ENCODE data around the gene HSD17B1. TPM values are rescaled to one million over a fixed set of nuclear protein-coding genes. Genes with fewer than 3 reads are reported as not detected.

The HSD17B1 gene
- total and polyA plus RNA-seq, 2 of the 13 experiments (the other 11 are each of a cell fraction or from before 2014, with no cell fraction given) = 0.54 to 0.93 TPM

- TF ChIP-seq ZNF513 (CRISPR knock-in tag; conservative IDR thresholded peaks at IDR 0.05) = peak; percentile 95
- no peak for TF ChIP-seq TCF7 (IDR thresholded peaks at IDR 0.05; ENCODE audit: low read depth)
- peak; percentile 83; the same call in 1 of the 2 replicates for TF ChIP-seq ZNF749 (CRISPR knock-in tag; IDR thresholded peaks at IDR 0.05; ENCODE audit: borderline replicate concordance)
- peak; percentile 89 for TF ChIP-seq ATF1 (CRISPR knock-in tag; IDR thresholded peaks at IDR 0.05)
- peak; percentile 30; the same call in 1 of the 2 replicates for TF ChIP-seq ZNF460 (CRISPR knock-in tag; IDR thresholded peaks at IDR 0.05; ENCODE audit: borderline replicate concordance)
- no peak for TF ChIP-seq ZSCAN22 (CRISPR knock-in tag; IDR thresholded peaks at IDR 0.05)
- TF ChIP-seq ZNF20 (CRISPR knock-in tag; IDR thresholded peaks at IDR 0.05) = no peak
- TF ChIP-seq ZNF674 (CRISPR knock-in tag; IDR thresholded peaks at IDR 0.05; ENCODE audit: low read depth) = no peak
- peak; percentile 61 for TF ChIP-seq ZMYM4 (CRISPR knock-in tag; IDR thresholded peaks at IDR 0.05)
- TF ChIP-seq GABPA (IDR thresholded peaks at IDR 0.05; ENCODE audit: low read depth, low read length) = peak; percentile 83
- TF ChIP-seq GABPA (CRISPR knock-in tag; IDR thresholded peaks at IDR 0.05; ENCODE audit: low read depth) = peak; percentile 90
- peak; percentile 64; the same call in 1 of the 2 replicates for TF ChIP-seq JDP2 (CRISPR knock-in tag; IDR thresholded peaks at IDR 0.05; ENCODE audit: borderline replicate concordance)
- 0 out of 2 replicates have a peak, but pooled peaks have one; percentile 54 for TF ChIP-seq KDM6A (CRISPR knock-in tag; IDR thresholded peaks at IDR 0.05; ENCODE audit: low read depth)
- no peak for TF ChIP-seq ZNF773 (CRISPR knock-in tag; IDR thresholded peaks at IDR 0.05; ENCODE audit: borderline replicate concordance)
- no peak for TF ChIP-seq HIC2 (CRISPR knock-in tag; IDR thresholded peaks at IDR 0.05; ENCODE audit: low read depth)
- peak; percentile 76 for TF ChIP-seq ZNF710 (CRISPR knock-in tag; IDR thresholded peaks at IDR 0.05; ENCODE audit: borderline replicate concordance)
- TF ChIP-seq KLF15 (CRISPR knock-in tag; IDR thresholded peaks at IDR 0.05; ENCODE audit: borderline replicate concordance) = peak; percentile 72; the same call in 1 of the 2 replicates
- TF ChIP-seq ZNF747 (CRISPR knock-in tag; IDR thresholded peaks at IDR 0.05; ENCODE audit: borderline replicate concordance) = peak; percentile 75
- TF ChIP-seq NFKBIZ (CRISPR knock-in tag; IDR thresholded peaks at IDR 0.05) = peak; percentile 89
- no peak for TF ChIP-seq CCAR2 (optimal IDR thresholded peaks at IDR 0.05; ENCODE audit: low read depth, low read length)
- TF ChIP-seq GABPB1 (CRISPR knock-in tag; IDR thresholded peaks at IDR 0.05) = peak; percentile 97
- no peak for TF ChIP-seq EZH2 (conservative IDR thresholded peaks at IDR 0.05; ENCODE audit: low read depth, low read length)
- TF ChIP-seq SNAPC5 (CRISPR knock-in tag; IDR thresholded peaks at IDR 0.05; ENCODE audit: borderline replicate concordance) = no peak
Measured at GRCh38 chr17:42554250-42555121, 1.8 kb downstream of the HSD17B1 start (continued).
